WTC11 (cell line): ENCODE results near the gene CDK18. TPM values are rescaled to one million over a fixed set of nuclear protein-coding genes. Genes with fewer than 3 reads are reported as not detected.

ENCODE experiments used
- ATAC-seq: fragments of 200-7000 bp; cut with Tn5 transposase; 2 replicates; pipeline ENCODE4 v1.10.0; 2021; ENCODE audit warnings: mild to moderate bottlenecking, moderate library complexity
- CTCF ChIA-PET: fragments of 300-600 bp; sonication (Branson Sonifier 250); formaldehyde crosslinking; loops from one replicate; lab custom pipeline; 2021; ENCODE audit warnings: antibody characterized with exemption; lab: Charles Lee
- POLR2A ChIA-PET: fragments of 350-600 bp; sonication (Branson Sonifier 250); formaldehyde crosslinking; loops from one replicate; lab custom pipeline; 2021; ENCODE audit warnings: antibody characterized with exemption; lab: Charles Lee
- DNase-seq: peaks from one replicate; pipeline ENCODE4 v3.0.0; 2021; ENCODE audit warnings: low spot score
- H3K27ac Mint-ChIP-seq: 2 replicates; pipeline ENCODE4 v1.8.0; 2021; ENCODE audit warnings: mixed read lengths
- H3K27me3 Mint-ChIP-seq: 2 replicates; pipeline ENCODE4 v1.8.0; 2021; ENCODE audit warnings: low read depth, mild to moderate bottlenecking, moderate library complexity, mixed read lengths
- H3K36me3 Mint-ChIP-seq: 2 replicates; pipeline ENCODE4 v1.8.0; 2021; ENCODE audit warnings: mixed read lengths
- H3K4me1 Mint-ChIP-seq: 2 replicates; pipeline ENCODE4 v1.8.0; 2022; ENCODE audit warnings: mixed read lengths
- H3K4me3 Mint-ChIP-seq: 2 replicates; pipeline ENCODE4 v1.8.0; 2021; ENCODE audit warnings: mild to moderate bottlenecking, moderate library complexity, mixed read lengths
- H3K9me3 Mint-ChIP-seq: 2 replicates; pipeline ENCODE4 v1.8.0; 2021; ENCODE audit warnings: mixed read lengths
- AR ChIP-seq: fragments of 250-450 bp; sonication (Bioruptor Pico); IDR thresholded peaks from 2 replicates; pipeline ENCODE4 v1.9.0; 2021; ENCODE audit warnings: mild to moderate bottlenecking
- ARID4B ChIP-seq: sonication (generic); formaldehyde crosslinking; IDR thresholded peaks from 2 replicates; pipeline ENCODE4 v1.8.0; 2023; ENCODE audit warnings: missing genetic modification reagents, mild to moderate bottlenecking, borderline replicate concordance
- CBFB ChIP-seq: sonication (generic); formaldehyde crosslinking; IDR thresholded peaks from 2 replicates; pipeline ENCODE4 v1.8.1; 2022; ENCODE audit warnings: mild to moderate bottlenecking, low read depth, missing genetic modification reagents
- CTCF ChIP-seq: fragments of 200-600 bp; IDR thresholded peaks from 2 replicates; pipeline ENCODE4 v1.8.0; 2022; ENCODE audit warnings: antibody characterized with exemption
- FOXK1 ChIP-seq: sonication (generic); formaldehyde crosslinking; IDR thresholded peaks from 2 replicates; pipeline ENCODE4 v1.8.0; 2022; ENCODE audit warnings: mild to moderate bottlenecking, moderate library complexity, missing genetic modification reagents
- HMGXB4 ChIP-seq: sonication (generic); formaldehyde crosslinking; IDR thresholded peaks from 2 replicates; pipeline ENCODE4 v1.8.1; 2023; ENCODE audit warnings: mild to moderate bottlenecking, moderate library complexity, missing genetic modification reagents
- IRF2 ChIP-seq: sonication (generic); formaldehyde crosslinking; IDR thresholded peaks from 2 replicates; pipeline ENCODE4 v1.8.0; 2022; ENCODE audit warnings: low read depth, missing genetic modification reagents, borderline replicate concordance
- JAZF1 ChIP-seq: fragments of 250-450 bp; sonication (Bioruptor Pico); IDR thresholded peaks from 2 replicates; pipeline ENCODE4 v1.9.0; 2021; ENCODE audit warnings: moderate library complexity, mild to moderate bottlenecking, inconsistent platforms
- JUN ChIP-seq: sonication (generic); formaldehyde crosslinking; IDR thresholded peaks from 2 replicates; pipeline ENCODE4 v1.8.0; 2023; ENCODE audit warnings: mild to moderate bottlenecking, missing genetic modification reagents
- NFYB ChIP-seq: sonication (generic); formaldehyde crosslinking; conservative IDR thresholded peaks from 2 replicates; pipeline ENCODE4 v1.8.0; 2022; ENCODE audit warnings: low read depth, missing genetic modification reagents
- NR3C1 ChIP-seq: sonication (generic); formaldehyde crosslinking; conservative IDR thresholded peaks from 2 replicates; pipeline ENCODE4 v1.8.1; 2023; ENCODE audit warnings: low read depth, mild to moderate bottlenecking, missing genetic modification reagents
- SMAD3 ChIP-seq: sonication (generic); formaldehyde crosslinking; IDR thresholded peaks from 2 replicates; pipeline ENCODE4 v1.8.0; 2022; ENCODE audit warnings: missing genetic modification reagents, mild to moderate bottlenecking, borderline replicate concordance
- STAT6 ChIP-seq: sonication (generic); formaldehyde crosslinking; conservative IDR thresholded peaks from 2 replicates; pipeline ENCODE4 v1.8.1; 2023; ENCODE audit warnings: mild to moderate bottlenecking, low read depth, missing genetic modification reagents, moderate library complexity
- TEAD1 ChIP-seq: sonication (generic); formaldehyde crosslinking; IDR thresholded peaks from 2 replicates; pipeline ENCODE4 v1.8.0; 2022; ENCODE audit warnings: mild to moderate bottlenecking, missing genetic modification reagents
- TEAD4 ChIP-seq: sonication (generic); formaldehyde crosslinking; IDR thresholded peaks from 2 replicates; pipeline ENCODE4 v1.8.0; 2022; ENCODE audit warnings: mild to moderate bottlenecking, missing genetic modification reagents
- ZBTB21 ChIP-seq: sonication (generic); formaldehyde crosslinking; IDR thresholded peaks from 2 replicates; pipeline ENCODE4 v1.8.1; 2023; ENCODE audit warnings: mild to moderate bottlenecking, missing genetic modification reagents, borderline replicate concordance
- ZNF121 ChIP-seq: sonication (generic); formaldehyde crosslinking; IDR thresholded peaks from 2 replicates; pipeline ENCODE4 v1.8.0; 2023; ENCODE audit warnings: missing genetic modification reagents
- ZNF317 ChIP-seq: sonication (generic); formaldehyde crosslinking; IDR thresholded peaks from 2 replicates; pipeline ENCODE4 v1.8.1; 2023; ENCODE audit warnings: low read depth, mild to moderate bottlenecking, moderate library complexity, missing genetic modification reagents, borderline replicate concordance
- ZNF416 ChIP-seq: fragments of 250-450 bp; sonication (Bioruptor Pico); IDR thresholded peaks from 2 replicates; pipeline ENCODE4 v1.9.0; 2021; ENCODE audit warnings: mild to moderate bottlenecking, inconsistent platforms
- total RNA-seq: library from RNA; stranded (reverse); gene quantifications from 3 replicates; pipeline ENCODE4 v1.2.3, GENCODE V29; 2021

The CDK18 gene
- total RNA-seq, 1 experiment from 2014 or later, result 71.9 TPM

GRCh38 chr1:205474571-205474970 lies 29.9 kb upstream of the CDK18 start:
- ChIA-PET CTCF (interaction anchor here (0.9 to 4.7 kb wide), 3 partner anchors 12 to 50 kb away, joined by 3 to 51 read pairs (median 4); no protein-coding TSS in a partner anchor), POLR2A (no interaction called here)
- Mint-ChIP-seq H3K27ac (no peak overlapping the region), H3K4me1 (peaks cover 34% of the 10 kb centered on the region), H3K9me3 (peaks cover 17% of the 10 kb centered on the region), H3K36me3 (peaks cover 15% of the 10 kb centered on the region), H3K4me3 (no peak overlapping the region), H3K27me3 (peaks cover 39% of the 10 kb centered on the region)
- ATAC-seq (no peak), DNase-seq (no peak)
- TF ChIP-seq JUN, result no peak
- no peak for TF ChIP-seq CBFB (CRISPR knock-in tag)
- no peak for TF ChIP-seq NFYB (CRISPR knock-in tag)
- TF ChIP-seq TEAD4 (CRISPR knock-in tag), result no peak
- no peak for TF ChIP-seq STAT6 (CRISPR knock-in tag)
- TF ChIP-seq HMGXB4 (CRISPR knock-in tag), result no peak

- POLR2A ChIA-PET, result no interaction called here
- Mint-ChIP-seq H3K27me3 (peaks cover 48% of the 10 kb centered on the region), H3K36me3 (peaks cover 15% of the 10 kb centered on the region), H3K4me3 (no peak overlapping the region), H3K27ac (no peak overlapping the region), H3K9me3 (peaks cover 17% of the 10 kb centered on the region), H3K4me1 (peaks cover 39% of the 10 kb centered on the region)
- DNase-seq (no peak), ATAC-seq (no peak)
- CTCF ChIA-PET, result interaction anchor here (0.7 to 4.7 kb wide), 3 partner anchors 11 to 53 kb away, joined by 3 to 51 read pairs (median 4); no protein-coding TSS in a partner anchor
- TF ChIP-seq CTCF (no peak), ARID4B (CRISPR knock-in tag) (no peak), AR (CRISPR knock-in tag) (no peak), ZNF317 (CRISPR knock-in tag) (no peak), IRF2 (CRISPR knock-in tag) (no peak), ZNF121 (CRISPR knock-in tag) (no peak), TEAD1 (CRISPR knock-in tag) (no peak), NR3C1 (no peak), FOXK1 (CRISPR knock-in tag) (no peak), SMAD3 (no peak), TEAD4 (CRISPR knock-in tag) (no peak), ZBTB21 (CRISPR knock-in tag) (no peak), JUN (no peak), ZNF416 (no peak), JAZF1 (CRISPR knock-in tag) (no peak)
Observed at GRCh38 chr1:205475855-205476254, 28.6 kb upstream of the CDK18 start.
